ENCODE data around the gene PRR11. TPM values are rescaled to one million over a fixed set of nuclear protein-coding genes. Genes with fewer than 3 reads are reported as not detected.
"Not testable (repeated sequence)": the region's sequence is repeated elsewhere in the genome, so short reads cannot be mapped to it uniquely, and the experiment has no call there.

Gene PRR11
- total and polyA plus RNA-seq, 4 donors, result 0.13 to 2.9 (median 1.2) TPM

DNA sequence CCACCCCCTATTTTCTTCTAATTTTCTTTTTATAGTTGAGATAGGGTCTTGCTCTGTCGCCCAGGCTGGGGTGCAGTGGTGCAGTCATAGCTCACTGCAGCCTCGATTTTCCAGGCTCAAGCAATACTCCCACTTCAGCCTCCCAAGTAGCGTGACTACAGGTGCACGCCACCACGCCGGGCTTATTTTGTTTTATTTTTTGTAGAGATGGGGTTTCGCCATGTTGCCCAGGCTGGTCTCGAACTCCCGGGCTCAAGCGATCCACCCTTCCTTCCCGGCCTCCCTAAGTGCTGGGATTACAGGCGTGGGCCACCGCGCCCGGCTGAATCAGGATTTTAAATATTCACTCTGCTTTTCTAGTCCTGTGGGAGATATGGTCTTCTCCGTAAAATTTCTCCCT lies 63.8 kb downstream of the PRR11 start:
- no peaks in the 10 kb centered on the region for H3K36me3 ChIP-seq (ENCODE audit: control insufficient read depth in 1 of 2, insufficient read depth in 2 of 2, low read length in 1 of 2)
- H3K4me1 ChIP-seq (ENCODE audit: control insufficient read depth in 1 of 2, insufficient read depth in 2 of 2, low read length in 2 of 2), result no peaks in the 10 kb centered on the region
- 89 to 93% methylated on average over 16 of the region's 16 CpGs for WGBS, 2 donors
- no peaks in the 10 kb centered on the region for H3K9me3 ChIP-seq (ENCODE audit: control insufficient read depth, low read length)
- no peak overlapping the region for H3K27ac ChIP-seq (ENCODE audit: low read depth in 1 of 2, low read length in 2 of 2)
- DNase-seq, result no peak
- no peaks in the 10 kb centered on the region for H3K27me3 ChIP-seq (ENCODE audit: control insufficient read depth in 1 of 2, insufficient read depth in 2 of 2, low read length in 1 of 2)
- no peak for ATAC-seq (ENCODE audit: low FRiP score)
- H3K4me3 ChIP-seq (ENCODE audit: low read length in 2 of 2), result no peak overlapping the region
- intact Hi-C loops (cut with DNase I), result no loop called here

GRCh38 chr17:59219992-59220327 lies 64.4 kb downstream of the PRR11 start:
- Histone ChIP-seq H3K27ac (ENCODE audit: low read depth in 1 of 2, low read length in 2 of 2) (no peak overlapping the region), H3K9me3 (ENCODE audit: control insufficient read depth, low read length) (no peaks in the 10 kb centered on the region), H3K27me3 (ENCODE audit: control insufficient read depth in 1 of 2, insufficient read depth in 2 of 2, low read length in 1 of 2) (no peaks in the 10 kb centered on the region), H3K4me1 (ENCODE audit: control insufficient read depth in 1 of 2, insufficient read depth in 2 of 2, low read length in 2 of 2) (no peaks in the 10 kb centered on the region), H3K36me3 (ENCODE audit: control insufficient read depth in 1 of 2, insufficient read depth in 2 of 2, low read length in 1 of 2) (no peaks in the 10 kb centered on the region), H3K4me3 (ENCODE audit: low read length in 2 of 2) (peak overlapping the region; percentile 30 to 51)
- intact Hi-C loops (cut with DNase I), result no loop called here
- 20 to 22% methylated on average over 7 of the region's 7 CpGs for WGBS, 2 donors
- DNase-seq (no peak), ATAC-seq (ENCODE audit: low FRiP score) (no peak)

- H3K9me3 ChIP-seq (ENCODE audit: control insufficient read depth, low read length), result no peaks in the 10 kb centered on the region
- H3K36me3 ChIP-seq (ENCODE audit: control insufficient read depth in 1 of 2, insufficient read depth in 2 of 2, low read length in 1 of 2), result no peaks in the 10 kb centered on the region
- H3K4me1 ChIP-seq (ENCODE audit: control insufficient read depth in 1 of 2, insufficient read depth in 2 of 2, low read length in 2 of 2), result no peaks in the 10 kb centered on the region
- 0 to 1% methylated on average over 59 to 60 of the region's 60 CpGs for WGBS, 2 donors
- peak; percentile 97 to 99 for DNase-seq
- no peaks in the 10 kb centered on the region for H3K27me3 ChIP-seq (ENCODE audit: control insufficient read depth in 1 of 2, insufficient read depth in 2 of 2, low read length in 1 of 2)
- peak; percentile 99 for ATAC-seq (ENCODE audit: low FRiP score)
- intact Hi-C loops (cut with DNase I), result no loop called here
- peak within 1 kb of the TSS; percentile 84 to 87 for H3K4me3 ChIP-seq (ENCODE audit: low read length in 2 of 2)
- no peak within 1 kb of the TSS for H3K27ac ChIP-seq (ENCODE audit: low read depth in 1 of 2, low read length in 2 of 2)
These were observed 65.0 kb downstream of the PRR11 start, which contains the start of gene GDPD1 for GRCh38 chr17:59220328-59221158. GDPD1 (plus strand) TSS chr17:59220511; CDS start chr17:59220610, 99 bp downstream.

GRCh38 chr17:59221159-59221847 lies 65.8 kb downstream of the PRR11 start:
- Histone ChIP-seq H3K27ac (ENCODE audit: low read depth in 1 of 2, low read length in 2 of 2) (no peak overlapping the region), H3K4me1 (ENCODE audit: control insufficient read depth in 1 of 2, insufficient read depth in 2 of 2, low read length in 2 of 2) (no peaks in the 10 kb centered on the region), H3K9me3 (ENCODE audit: control insufficient read depth, low read length) (no peaks in the 10 kb centered on the region), H3K36me3 (ENCODE audit: control insufficient read depth in 1 of 2, insufficient read depth in 2 of 2, low read length in 1 of 2) (no peaks in the 10 kb centered on the region), H3K27me3 (ENCODE audit: control insufficient read depth in 1 of 2, insufficient read depth in 2 of 2, low read length in 1 of 2) (no peaks in the 10 kb centered on the region), H3K4me3 (ENCODE audit: low read length in 2 of 2) (peak overlapping the region; percentile 84 to 87)
- DNase-seq (peak in 1 of 2 donors; percentile 52), ATAC-seq (ENCODE audit: low FRiP score) (no peak)
- WGBS, 2 donors, result 10 to 13% methylated on average over 17 of the region's 17 CpGs
- intact Hi-C loops (cut with DNase I), result no loop called here

DNA sequence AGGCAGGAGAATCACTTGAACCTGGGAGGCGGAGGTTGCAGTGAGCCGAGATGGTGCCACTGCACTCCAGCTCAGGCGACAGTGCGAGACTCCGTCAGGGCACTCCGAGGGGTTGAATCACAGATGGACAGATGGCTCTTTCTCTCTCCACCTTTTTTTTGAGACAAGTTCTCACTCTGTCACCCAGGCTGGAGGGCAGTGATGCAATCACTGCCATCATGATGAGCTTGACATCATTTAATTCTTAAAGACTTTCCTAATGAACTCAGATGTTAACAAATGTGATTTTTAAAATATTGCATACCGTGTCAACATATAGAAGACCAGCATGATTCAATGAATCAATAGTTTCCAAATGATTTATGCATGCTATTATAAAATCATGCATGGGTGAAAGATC lies 68.3 kb downstream of the PRR11 start:
- ATAC-seq (ENCODE audit: low FRiP score) (no peak), DNase-seq (no peak)
- H3K27ac ChIP-seq (ENCODE audit: low read depth in 1 of 2, low read length in 2 of 2), result no peak overlapping the region
- no peaks in the 10 kb centered on the region for H3K36me3 ChIP-seq (ENCODE audit: control insufficient read depth in 1 of 2, insufficient read depth in 2 of 2, low read length in 1 of 2)
- no peak overlapping the region for H3K4me3 ChIP-seq (ENCODE audit: low read length in 2 of 2)
- intact Hi-C loops (cut with DNase I), result no loop called here
- H3K27me3 ChIP-seq (ENCODE audit: control insufficient read depth in 1 of 2, insufficient read depth in 2 of 2, low read length in 1 of 2), result no peaks in the 10 kb centered on the region
- H3K4me1 ChIP-seq (ENCODE audit: control insufficient read depth in 1 of 2, insufficient read depth in 2 of 2, low read length in 2 of 2), result no peaks in the 10 kb centered on the region
- 94 to 96% methylated on average over 7 of the region's 7 CpGs for WGBS, 2 donors
- H3K9me3 ChIP-seq (ENCODE audit: control insufficient read depth, low read length), result no peaks in the 10 kb centered on the region

GRCh38 chr17:59228588-59228987 lies 73.0 kb downstream of the PRR11 start:
- H3K9me3 ChIP-seq (ENCODE audit: control insufficient read depth, low read length); DNase-seq; H3K27me3 ChIP-seq (ENCODE audit: control insufficient read depth in 1 of 2, insufficient read depth in 2 of 2, low read length in 1 of 2); H3K27ac ChIP-seq (ENCODE audit: low read depth in 1 of 2, low read length in 2 of 2); ATAC-seq (ENCODE audit: low FRiP score); H3K4me3 ChIP-seq (ENCODE audit: low read length in 2 of 2); H3K4me1 ChIP-seq (ENCODE audit: control insufficient read depth in 1 of 2, insufficient read depth in 2 of 2, low read length in 2 of 2); H3K36me3 ChIP-seq (ENCODE audit: control insufficient read depth in 1 of 2, insufficient read depth in 2 of 2, low read length in 1 of 2); intact Hi-C loops (cut with DNase I): not testable (repeated sequence)
- WGBS, 2 donors, result 87 to 92% methylated on average over 1 of the region's 1 CpG

- no peaks in the 10 kb centered on the region for H3K9me3 ChIP-seq (ENCODE audit: control insufficient read depth, low read length)
- 70 to 74% methylated on average over 3 of the region's 3 CpGs for WGBS, 2 donors
- no peaks in the 10 kb centered on the region for H3K4me1 ChIP-seq (ENCODE audit: control insufficient read depth in 1 of 2, insufficient read depth in 2 of 2, low read length in 2 of 2)
- no peaks in the 10 kb centered on the region for H3K36me3 ChIP-seq (ENCODE audit: control insufficient read depth in 1 of 2, insufficient read depth in 2 of 2, low read length in 1 of 2)
- DNase-seq, result no peak
- H3K4me3 ChIP-seq (ENCODE audit: low read length in 2 of 2), result no peak overlapping the region
- ATAC-seq (ENCODE audit: low FRiP score), result no peak
- intact Hi-C loops (cut with DNase I), result no loop called here
- H3K27ac ChIP-seq (ENCODE audit: low read depth in 1 of 2, low read length in 2 of 2), result no peak overlapping the region
- H3K27me3 ChIP-seq (ENCODE audit: control insufficient read depth in 1 of 2, insufficient read depth in 2 of 2, low read length in 1 of 2), result no peaks in the 10 kb centered on the region
These were observed 75.2 kb downstream of the PRR11 start for GRCh38 chr17:59230764-59231163.

DNA sequence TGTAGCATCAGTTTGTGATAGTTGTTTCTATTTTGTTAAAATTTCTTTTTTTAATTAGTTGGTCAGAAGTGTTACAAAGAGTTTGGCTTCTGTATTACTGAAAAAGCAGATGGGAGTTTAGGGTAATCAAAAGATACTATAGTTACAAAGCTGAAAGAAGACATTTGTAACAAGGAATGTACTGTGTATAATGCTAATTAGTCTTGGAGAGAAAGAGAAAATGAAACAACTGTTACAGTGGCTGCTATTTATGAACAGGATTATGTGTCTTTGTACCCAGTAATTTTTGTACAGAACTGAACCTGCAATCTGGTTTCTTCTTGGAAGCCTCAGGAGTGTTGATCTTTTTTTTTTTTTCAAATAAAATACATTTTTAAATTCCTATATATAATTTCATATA lies 79.1 kb downstream of the PRR11 start:
- intact Hi-C loops (cut with DNase I), result no loop called here
- no peaks in the 10 kb centered on the region for H3K27me3 ChIP-seq (ENCODE audit: control insufficient read depth in 1 of 2, insufficient read depth in 2 of 2, low read length in 1 of 2)
- H3K4me3 ChIP-seq (ENCODE audit: low read length in 2 of 2), result no peak overlapping the region
- H3K4me1 ChIP-seq (ENCODE audit: control insufficient read depth in 1 of 2, insufficient read depth in 2 of 2, low read length in 2 of 2), result no peaks in the 10 kb centered on the region
- DNase-seq (no peak), ATAC-seq (ENCODE audit: low FRiP score) (no peak)
- H3K9me3 ChIP-seq (ENCODE audit: control insufficient read depth, low read length), result no peaks in the 10 kb centered on the region
- no peak overlapping the region for H3K27ac ChIP-seq (ENCODE audit: low read depth in 1 of 2, low read length in 2 of 2)
- no peaks in the 10 kb centered on the region for H3K36me3 ChIP-seq (ENCODE audit: control insufficient read depth in 1 of 2, insufficient read depth in 2 of 2, low read length in 1 of 2)

DNA sequence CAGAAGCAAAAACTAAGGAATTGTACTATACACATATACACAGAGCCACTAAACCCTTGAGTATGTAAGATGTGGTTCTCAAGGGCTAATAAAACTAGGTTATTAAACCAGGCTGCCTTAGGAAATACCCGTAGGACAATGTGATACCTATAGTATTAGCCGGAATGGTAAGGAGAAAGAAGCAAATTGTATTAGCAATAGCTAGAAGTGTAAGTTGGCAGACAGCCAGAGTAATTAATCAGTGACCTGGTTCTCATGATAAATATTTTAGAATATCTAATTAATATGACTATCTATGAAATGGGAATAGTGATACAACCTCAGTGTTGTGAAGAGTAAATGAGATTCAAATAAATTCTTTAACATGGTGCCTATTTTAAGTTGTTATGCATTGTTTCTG lies 83.4 kb downstream of the PRR11 start:
- H3K36me3 ChIP-seq (ENCODE audit: control insufficient read depth in 1 of 2, insufficient read depth in 2 of 2, low read length in 1 of 2), result no peaks in the 10 kb centered on the region
- WGBS, 2 donors, result 85 to 86% methylated on average over 2 of the region's 2 CpGs
- intact Hi-C loops (cut with DNase I), result no loop called here
- no peak for ATAC-seq (ENCODE audit: low FRiP score)
- H3K27me3 ChIP-seq (ENCODE audit: control insufficient read depth in 1 of 2, insufficient read depth in 2 of 2, low read length in 1 of 2), result no peaks in the 10 kb centered on the region
- no peak for DNase-seq
- no peak overlapping the region for H3K4me3 ChIP-seq (ENCODE audit: low read length in 2 of 2)
- no peaks in the 10 kb centered on the region for H3K4me1 ChIP-seq (ENCODE audit: control insufficient read depth in 1 of 2, insufficient read depth in 2 of 2, low read length in 2 of 2)
- H3K27ac ChIP-seq (ENCODE audit: low read depth in 1 of 2, low read length in 2 of 2), result no peak overlapping the region
- no peaks in the 10 kb centered on the region for H3K9me3 ChIP-seq (ENCODE audit: control insufficient read depth, low read length)
